ENCODE measurements around the gene TM6SF1. TPM values are rescaled to one million over a fixed set of nuclear protein-coding genes. Genes with fewer than 3 reads are reported as not detected.
"Not testable (repeated sequence)": the region's sequence is repeated elsewhere in the genome, so short reads cannot be mapped to it uniquely, and the experiment has no call there.

Gene TM6SF1
- 20.1 TPM for total RNA-seq

DNA sequence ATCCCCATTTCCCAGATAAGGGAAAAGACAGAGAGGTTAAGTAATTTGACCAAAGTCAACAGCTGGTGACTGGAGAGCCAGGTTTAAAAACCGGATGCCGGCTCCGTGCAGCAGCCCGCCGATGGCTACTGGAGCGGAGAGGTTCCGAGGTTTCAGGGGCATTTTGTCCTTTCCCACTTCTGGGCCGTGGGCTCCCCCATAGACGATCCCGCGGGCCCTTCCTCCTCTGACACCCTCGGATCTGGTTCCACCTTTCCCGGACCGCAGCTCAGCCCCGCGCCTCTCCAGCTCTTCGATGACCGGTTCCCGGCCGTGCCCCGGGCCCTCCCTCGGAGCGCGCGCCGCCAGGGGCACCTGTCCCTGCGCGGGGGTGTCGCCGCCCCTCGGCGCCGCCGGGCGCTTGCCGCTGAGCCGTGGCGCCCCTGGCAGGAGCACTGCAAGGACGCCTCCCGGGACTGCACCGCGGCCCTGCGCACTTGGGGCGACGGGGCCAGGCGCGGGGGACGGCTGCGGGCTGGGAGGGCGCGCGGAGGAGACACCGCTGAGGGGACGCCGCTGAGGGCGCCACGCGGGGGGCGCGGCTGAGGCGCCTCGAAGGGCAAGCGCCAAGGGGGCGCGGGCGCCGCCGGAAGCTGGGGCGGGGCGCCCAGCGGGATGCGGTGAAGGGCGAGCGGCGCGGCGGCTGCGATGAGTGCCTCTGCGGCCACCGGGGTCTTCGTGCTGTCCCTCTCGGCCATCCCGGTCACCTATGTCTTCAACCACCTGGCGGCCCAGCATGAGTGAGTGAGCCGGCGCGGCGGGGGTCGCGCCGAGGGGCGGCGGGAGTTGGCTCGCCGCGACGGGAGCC lies at the start of gene TM6SF1:
Gene TM6SF1 (plus strand): TSS at position 652 of the 847 bp plus-strand sequence. CDS start 36 bp downstream, at position 688.
- peak; percentile 15 for DNase-seq

DNA sequence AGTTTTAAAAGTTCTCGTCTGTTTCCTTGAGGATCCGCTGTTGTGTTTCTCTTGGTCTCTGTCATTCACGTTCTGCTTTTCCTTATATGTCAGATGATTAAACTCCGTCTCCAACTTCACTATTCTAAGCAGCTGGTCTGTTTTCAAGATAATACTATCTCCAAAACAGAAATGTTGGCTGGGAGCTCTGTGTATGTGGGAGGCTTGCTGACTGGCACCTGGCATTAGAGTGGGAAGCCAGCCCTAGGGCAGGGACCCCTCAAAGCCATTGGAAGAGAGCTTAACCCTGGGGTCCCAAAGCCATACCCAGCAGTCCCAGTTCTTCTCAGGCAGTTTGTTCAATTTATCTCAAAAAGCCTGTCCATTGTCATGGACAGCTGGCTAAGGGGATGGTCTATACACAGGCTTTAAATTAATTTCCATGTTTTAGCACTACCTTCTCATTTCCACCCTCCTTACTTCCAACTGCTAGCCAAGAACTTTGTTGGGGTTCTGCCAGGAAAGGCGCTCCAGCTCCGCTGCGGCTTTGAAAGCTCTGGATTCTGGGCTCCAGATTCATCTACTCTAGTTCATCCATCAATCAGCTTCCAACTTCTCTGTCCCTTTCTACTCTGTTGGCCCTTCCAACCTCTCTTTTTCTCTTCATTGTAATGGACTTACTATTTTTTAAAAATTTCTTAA lies 49.6 kb upstream of the TM6SF1 start:
- no peak for DNase-seq

DNA sequence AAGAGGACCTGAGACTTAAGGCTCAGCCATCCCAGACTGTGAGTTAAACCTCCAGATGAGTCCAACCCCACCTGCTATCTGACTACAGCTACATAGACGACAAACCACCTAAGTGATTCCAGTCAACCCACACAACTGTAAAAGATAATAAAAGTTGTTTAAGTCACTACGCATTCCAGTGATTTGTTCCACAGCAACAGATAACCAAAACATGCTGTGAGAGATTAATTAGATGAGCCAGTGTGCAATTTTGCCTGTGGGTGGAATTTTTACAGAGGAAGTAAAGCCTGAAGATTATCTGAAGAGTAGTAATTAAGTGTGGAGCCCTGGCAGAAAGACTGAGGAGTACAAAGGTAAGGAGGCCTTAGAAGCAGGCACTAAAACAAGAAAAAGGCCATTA lies 45.8 kb upstream of the TM6SF1 start:
- DNase-seq, result no peak

DNA sequence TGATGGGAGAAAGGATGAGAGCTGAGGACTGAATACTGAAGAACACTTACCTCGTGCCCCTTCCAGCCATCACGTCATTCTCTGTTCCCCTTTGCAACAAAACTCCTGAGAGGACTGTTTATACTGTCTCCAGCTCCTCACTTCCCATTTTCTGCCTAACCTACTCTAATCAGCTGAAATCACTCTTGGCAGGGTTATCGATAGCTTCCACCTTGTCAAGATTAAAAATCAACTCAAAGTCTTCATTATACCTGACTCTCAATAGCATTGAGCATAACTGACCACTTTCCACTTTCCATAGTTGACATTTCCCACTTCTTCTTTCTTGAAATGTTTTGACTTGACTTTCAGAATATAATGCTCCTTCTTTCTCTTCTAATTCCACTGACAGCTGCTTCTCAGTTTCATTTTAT lies 44.7 kb upstream of the TM6SF1 start:
- DNase-seq, result no peak

DNA sequence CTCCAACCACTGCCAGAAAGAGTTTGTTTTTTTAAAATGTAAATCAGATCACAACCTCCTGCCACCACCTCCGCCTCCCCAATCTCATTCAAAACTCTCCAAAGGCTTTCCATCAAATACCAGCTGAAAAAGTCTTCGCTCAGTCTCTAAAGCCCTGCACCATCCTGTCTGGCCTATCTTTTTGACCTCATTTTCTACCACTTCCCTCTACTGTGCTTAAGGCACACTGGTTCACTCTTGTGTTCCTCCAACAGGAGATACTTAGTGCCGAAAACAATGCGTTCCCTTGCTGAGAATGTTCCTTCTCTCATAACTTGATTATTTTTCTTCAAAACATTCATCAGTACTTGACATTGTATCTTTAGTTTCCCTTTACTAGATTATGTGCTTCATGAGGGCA lies 43.9 kb upstream of the TM6SF1 start:
- no peak for DNase-seq

DNA sequence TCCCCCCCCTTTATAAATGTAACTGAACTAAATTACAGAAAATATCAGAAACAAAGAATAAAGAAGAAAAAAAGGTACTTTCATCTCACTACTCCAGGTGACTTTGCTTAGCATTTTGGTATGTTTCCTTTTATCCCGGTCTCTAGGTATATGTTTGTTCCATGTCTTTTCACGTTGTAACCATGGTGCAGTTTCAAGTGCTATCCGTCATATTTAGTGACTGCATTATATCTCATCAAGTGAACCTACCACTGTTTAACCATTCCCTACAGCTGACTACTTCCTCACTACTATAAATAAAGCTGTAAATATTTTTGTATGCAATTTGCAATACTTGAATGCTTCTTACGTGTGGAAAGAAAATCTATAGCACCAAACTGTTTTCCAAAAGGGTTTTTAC lies 42.6 kb upstream of the TM6SF1 start:
- DNase-seq, result no peak

DNA sequence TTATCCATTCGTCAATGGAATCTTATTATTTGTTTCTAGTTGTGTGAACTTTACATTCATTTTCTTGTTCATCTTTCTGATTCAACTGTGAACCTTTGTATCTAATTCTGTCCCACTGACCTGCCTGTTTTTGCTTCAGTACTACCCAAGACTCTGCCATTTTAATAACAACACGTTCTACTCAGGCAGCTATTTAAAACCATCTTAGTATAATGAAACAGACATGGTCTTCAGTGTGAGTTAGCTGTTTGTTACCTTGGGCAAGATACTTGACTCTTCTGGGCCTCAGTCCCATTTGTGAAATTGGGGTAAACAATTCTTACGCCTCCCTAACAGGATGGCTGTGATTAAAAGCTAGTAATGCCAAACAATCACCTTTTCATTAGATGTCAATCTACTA lies 42.0 kb upstream of the TM6SF1 start:
- no peak for DNase-seq

DNA sequence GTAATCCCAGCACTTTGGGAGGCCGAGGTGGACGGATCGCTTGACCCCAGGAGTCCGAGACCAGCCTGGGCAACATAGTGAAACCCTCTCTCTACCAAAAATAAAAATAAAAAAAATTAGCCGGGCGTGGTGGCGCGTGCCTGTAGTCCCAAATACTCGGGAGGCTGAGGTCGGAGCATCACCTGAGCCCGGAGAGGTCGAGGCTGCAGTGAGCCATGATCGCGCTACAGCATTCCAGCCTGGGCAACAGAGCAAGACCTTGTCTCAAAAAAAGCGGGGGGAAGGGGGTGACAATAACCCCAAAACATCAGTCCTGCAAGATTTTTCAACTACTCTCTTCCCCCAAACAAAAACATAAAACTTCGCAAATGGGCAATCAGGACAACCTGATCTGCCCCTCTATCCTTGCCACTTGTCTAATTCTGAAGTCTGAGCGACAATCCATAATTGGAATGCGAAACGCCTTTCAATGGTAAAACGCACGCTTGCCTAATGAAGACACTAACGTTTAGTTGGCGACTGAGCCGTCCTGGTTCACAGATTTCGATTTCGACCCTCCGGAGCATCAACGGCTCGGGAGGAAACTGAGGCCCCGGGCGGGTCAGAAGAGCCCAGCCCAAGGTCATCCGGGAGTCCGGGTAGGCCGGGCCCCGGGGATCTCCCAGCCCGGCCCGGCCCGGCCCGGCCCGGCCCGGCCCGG lies 41.3 kb upstream of the TM6SF1 start:
- DNase-seq, result no peak

DNA sequence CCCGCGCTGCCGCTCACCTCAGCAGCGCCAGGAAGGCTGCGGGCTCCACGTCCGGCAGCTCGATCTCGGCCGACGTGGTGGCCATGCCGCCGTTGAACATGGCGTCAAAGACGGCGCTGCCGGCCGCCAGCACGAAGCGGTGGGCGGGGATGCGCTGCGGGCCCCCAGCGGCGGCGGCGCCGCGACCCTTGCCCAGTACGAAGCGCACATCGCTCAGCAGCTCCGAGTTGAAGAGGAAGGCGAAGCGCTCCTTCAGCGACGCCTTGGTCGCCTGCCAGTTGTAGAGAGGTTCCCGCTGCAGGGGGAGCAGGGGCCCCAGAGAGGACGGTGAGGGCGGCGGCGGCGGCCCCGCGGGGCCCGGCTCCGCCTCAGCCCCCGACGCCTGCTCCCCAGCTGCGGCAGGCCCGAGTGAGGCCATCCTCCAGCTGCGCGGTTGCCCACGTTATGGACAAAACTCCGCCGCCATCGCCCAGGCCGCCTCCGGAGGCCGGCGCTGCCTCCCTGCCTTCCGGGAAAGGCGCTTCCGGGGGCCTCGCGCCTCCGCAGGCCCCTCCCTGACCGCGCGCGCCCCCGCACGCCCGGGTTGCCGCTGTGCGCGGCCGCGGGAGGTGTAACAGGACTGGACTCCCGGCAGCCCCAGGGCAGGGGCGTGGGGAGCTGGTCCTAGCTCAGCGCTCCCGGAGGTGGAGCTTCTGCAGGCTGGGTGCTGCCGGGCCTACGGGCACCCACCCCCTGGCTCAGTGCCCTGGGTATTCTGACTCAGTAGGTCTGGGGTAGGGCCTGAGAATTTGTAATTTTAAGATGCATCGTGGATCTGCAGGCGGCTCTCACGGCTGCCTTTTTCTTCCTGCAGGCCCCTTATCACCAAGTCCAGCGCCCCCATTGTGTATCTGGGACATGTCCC lies 40.5 kb upstream of the TM6SF1 start, which contains the start of gene BTBD1:
Gene BTBD1 (minus strand): TSS at position 519 of the 904 bp plus-strand sequence. CDS start 101 bp downstream, at position 418.
- peak; percentile 88 for DNase-seq

DNA sequence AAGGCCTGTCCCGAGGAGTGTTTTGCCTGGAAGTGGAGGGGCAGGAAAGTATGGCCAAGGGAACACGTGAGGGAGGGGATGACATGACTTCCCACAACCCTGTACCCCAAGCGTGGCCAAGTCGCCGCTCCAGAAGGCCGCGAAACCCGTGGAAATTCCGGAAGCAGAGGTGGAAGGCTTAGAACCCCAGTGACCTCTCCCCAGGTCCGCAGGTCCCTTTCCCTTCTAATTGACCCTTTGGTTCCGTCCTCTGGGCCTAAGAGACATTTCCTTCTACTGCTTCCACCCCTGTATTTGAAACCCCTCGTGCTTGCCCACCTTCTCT lies 39.8 kb upstream of the TM6SF1 start:
- no peak for DNase-seq

DNA sequence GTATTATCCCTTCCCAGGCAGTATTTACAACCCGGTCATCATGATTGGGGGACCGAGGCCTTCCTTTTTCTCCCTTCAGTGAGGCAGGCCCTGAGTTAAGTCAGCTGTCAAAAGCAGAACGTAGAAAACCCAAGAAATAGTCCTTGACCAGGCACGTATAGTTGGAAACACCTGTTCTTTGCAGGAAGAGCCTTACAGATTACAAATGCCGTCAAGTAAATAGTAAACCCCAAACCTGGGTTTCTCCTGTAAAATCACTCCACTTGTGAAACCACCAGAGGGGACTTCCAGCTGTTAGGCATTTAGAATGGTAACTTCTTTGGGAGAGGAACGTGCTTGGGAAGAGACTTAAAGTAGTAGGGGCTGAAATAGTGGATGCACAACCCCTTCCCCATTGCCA lies 39.4 kb upstream of the TM6SF1 start:
- DNase-seq, result no peak

DNA sequence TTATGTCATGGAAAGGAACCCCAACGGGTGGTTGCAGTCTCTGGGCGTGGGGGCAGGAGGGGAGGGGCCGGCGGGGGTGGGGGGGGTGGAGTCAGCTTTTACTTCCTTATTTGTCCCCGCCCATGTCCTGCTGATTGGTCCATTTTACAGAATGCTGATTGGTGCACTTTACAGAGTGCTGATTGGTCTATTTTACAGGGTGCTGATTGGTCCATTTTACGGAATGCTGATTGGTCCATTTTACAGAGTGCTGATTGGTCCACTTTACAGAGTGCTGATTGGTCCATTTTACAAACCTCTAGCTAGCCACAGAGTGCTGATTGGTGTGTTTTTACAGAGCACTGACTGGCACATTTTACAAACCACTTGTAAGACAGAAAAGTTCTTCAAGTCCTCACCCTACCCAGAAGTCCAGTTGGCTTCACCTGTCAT lies 38.2 kb upstream of the TM6SF1 start:
- DNase-seq, result not testable (repeated sequence)

DNA sequence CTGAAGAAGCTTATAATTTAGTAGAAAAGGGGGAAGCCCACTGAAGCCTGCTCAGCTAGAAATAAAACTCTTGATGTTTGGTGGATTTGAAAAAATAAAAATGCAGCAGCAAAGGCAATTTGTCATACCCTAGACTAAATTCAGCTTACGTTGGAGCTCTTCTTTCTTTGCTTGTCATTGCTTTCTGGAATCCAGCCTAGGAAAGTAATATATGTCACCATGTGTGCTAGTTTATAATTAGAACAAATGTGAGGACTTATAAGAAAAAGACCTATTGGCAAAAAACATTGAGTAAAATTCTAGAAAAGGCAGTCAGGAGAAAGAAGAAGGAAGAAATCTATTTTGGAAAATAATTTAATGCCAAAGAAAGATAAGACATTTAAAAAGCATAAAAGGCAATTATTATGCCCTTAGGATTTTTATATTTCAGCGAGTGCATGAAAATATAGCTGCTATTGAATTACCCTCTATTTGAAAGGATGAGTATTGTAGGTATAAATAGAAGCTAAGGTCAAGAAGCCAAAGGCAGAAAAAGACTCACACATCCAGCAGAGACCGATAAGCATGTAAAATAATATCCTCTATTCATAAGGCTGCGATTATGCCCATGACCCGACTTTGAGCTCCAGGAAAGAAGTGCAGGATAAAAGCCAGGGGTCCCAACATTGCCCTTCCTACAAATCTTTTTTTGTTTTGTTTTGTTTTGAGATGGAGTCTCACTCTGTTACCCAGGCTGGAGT lies 29.8 kb upstream of the TM6SF1 start:
- no peak for DNase-seq

DNA sequence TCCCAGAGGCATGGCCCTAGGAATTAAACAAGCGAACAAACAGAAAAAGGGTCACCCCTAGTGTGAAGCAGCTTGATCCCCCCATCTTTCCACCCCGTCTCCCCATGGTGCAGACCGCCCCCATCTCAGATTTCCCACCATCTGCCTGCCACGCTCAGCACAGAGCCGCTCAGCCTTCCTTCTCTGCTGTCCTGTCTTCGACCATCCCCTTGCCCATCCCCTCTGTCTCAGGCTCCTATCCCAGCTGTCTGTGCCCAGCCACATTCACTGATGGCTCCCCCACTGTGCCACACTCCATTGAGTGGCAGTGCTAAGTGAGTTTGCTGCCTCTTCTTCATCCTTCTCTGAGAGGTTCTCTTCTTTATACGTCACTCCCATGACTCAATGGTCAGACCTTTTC lies 28.7 kb upstream of the TM6SF1 start:
- DNase-seq, result no peak

DNA sequence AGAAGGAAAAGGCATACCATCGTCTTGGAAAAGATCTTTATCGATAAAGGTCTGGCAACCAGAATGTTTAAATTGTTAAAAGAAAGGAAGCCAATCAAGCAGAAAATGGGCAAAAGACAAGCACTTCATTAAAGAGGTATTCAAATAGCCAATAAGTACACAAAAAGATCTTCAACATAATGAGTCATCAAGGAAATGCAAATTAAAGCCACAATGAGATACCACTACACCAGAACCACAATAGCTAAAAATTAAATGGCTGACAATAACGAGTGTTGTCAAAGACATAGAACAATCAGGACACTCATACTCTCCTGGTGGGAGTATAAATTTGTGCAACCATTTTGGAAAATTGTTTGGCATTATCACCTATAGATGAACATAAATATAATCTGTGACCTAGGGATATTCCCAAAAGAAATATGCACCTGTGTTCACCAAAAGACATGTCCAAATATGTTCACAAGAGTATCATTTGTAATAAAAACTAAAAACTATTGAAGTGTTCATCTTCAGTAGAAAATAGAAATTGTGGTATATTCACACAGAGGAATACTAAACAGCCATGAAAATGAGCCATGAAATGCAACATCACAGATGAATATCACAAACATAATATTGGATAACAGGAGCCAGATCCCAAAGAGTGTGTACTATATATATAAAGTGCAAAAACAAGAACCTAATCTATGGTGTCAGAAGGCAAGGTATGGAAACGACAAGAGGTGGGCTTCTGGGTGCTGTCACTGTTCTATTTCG lies 26.0 kb upstream of the TM6SF1 start:
- DNase-seq, result no peak

DNA sequence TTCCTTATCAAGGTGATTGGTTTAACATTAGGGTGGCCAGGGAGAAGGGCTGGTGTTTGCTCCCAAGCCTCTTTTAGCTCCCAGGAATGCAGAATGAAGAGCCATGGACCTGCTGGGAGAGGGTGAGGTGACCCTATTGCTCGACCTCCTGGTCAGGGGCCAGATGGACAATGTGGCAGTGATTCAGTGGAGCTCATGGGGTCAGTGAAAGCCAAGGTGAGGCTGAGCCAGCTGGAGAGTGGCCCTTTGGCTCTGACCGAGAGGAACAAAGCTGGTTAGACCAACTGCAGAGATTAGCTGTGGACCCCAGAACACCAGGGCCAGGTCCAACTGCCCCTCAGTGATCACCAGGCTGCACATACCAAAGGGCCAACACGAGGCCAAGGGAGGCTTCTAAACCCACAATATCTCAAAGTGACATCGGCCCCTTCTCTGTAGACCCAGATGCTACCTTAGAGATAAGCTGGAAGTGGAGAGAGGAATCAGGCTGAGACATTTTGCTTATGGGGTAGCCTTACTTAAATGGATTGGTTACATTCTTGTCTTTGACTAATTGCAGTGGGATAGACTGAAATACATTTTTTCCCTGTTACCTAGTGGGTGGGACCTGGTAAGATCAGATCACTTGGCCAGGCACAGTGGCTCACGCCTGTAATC lies 24.6 kb upstream of the TM6SF1 start:
- no peak for DNase-seq

DNA sequence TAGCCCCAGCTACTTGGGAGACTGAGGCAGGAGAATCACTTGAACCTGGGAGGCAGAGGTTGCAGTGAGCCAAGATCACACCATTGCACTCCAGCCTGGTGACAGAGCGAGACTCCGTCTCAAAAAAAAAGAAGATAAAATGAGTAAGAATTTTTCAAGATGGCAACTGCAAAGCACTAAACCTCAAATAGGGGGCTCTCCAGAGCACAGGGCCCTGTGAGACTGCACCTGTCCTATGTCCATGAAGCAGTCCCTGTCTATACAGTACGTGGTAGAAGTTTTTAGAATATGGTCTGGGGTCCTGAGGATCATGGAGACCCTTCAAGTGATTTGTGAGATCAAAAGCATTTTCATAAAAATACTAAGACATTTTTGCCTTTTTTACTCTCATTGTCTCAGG lies 22.0 kb upstream of the TM6SF1 start:
- not testable (repeated sequence) for DNase-seq

DNA sequence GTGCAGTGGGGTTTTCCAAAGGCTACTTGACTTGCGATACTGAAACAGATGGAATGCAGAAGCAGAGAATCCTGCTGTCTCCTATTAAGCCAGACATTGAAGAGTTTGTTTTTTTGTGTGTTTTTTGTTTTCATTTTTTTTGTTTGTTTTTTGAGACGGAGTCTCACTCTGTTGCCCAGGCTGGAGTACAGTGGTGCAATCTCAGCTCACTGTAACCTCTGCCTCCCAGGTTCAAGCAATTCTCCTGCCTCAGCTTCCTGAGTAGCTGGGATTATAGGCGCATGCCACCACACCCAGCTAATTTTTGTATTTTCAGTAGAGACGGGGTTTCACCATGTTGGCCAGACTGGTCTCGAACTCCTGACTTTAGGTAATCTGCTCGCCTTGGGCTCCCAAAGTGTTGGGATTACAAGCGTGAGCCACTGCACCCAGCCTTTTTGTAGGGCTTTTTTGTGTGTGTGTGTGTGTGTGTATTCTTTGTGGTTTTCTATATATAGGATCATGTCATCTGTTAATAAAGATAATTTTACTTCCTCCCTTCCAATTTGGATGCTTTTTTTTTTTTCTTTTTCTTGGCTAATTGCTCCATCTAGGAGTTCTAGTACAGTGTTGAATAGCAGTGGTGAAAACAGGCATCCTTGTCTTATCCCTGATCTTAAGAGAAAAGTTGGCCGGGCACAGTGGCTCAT lies 21.4 kb upstream of the TM6SF1 start:
- DNase-seq, result not testable (repeated sequence)

DNA sequence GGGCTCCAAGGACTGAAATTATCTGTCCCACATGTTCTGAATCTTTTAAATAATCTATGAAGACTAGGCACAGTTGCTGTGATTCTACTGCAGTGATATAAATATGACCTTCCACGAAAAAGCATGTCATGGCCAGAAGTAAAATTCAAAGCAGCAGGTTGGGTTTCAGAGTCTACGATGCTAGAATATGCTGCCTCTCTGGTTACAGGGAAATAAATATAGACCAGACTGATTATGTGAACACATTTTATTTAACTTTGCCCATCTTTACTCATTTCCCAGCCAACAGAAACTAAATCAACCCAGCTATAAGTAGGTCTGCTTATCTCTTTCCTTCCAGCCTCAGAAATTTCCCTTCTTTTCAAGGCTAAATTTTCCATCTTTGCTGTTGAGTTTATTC lies 19.9 kb upstream of the TM6SF1 start:
- no peak for DNase-seq
